AG09309 (cell line): ENCODE data around the gene ZNF365.

Experiments used
- DNase-seq: peaks from one replicate; pipeline ENCODE4 v3.0.0-alpha.2; 2010; ENCODE audit warnings: low read depth
- H3K4me3 ChIP-seq: 2 replicates; pipeline ENCODE4 v1.5.1; 2011; ENCODE audit warnings: mild to moderate bottlenecking, low read depth, low read length, moderate library complexity; ENCODE audit not compliant: control insufficient read depth
- CTCF ChIP-seq: IDR thresholded peaks from 2 replicates; pipeline ENCODE4 v1.5.1; 2011; ENCODE audit warnings: mild to moderate bottlenecking, low read depth, low read length, inconsistent platforms; ENCODE audit not compliant: insufficient read depth, control insufficient read depth; ENCODE audit errors: missing control alignments

Gene ZNF365

GRCh38 chr10:62414359-62414758, 40.2 kb downstream of the ZNF365 start:
- no peak overlapping the region for H3K4me3 ChIP-seq

GRCh38 chr10:62422068-62422590, 48.0 kb downstream of the ZNF365 start:
- no peak overlapping the region for H3K4me3 ChIP-seq
- peak; percentile 56 for DNase-seq
- TF ChIP-seq CTCF = peak; percentile 19

More at GRCh38 chr10:62414359-62414758, 40.2 kb downstream of the ZNF365 start:
- TF ChIP-seq CTCF = no peak
- no peak for DNase-seq

GRCh38 chr10:62424026-62424425, 49.9 kb downstream of the ZNF365 start:
- TF ChIP-seq CTCF = no peak
- H3K4me3 ChIP-seq = no peak overlapping the region
- DNase-seq = no peak

- H3K4me3 ChIP-seq = no peak overlapping the region
- no peak for TF ChIP-seq CTCF
- no peak for DNase-seq
These were observed 51.9 kb downstream of the ZNF365 start for GRCh38 chr10:62426086-62426485.

- no peak for TF ChIP-seq CTCF
- no peak for DNase-seq
- H3K4me3 ChIP-seq = no peak overlapping the region
These were observed 52.4 kb downstream of the ZNF365 start for GRCh38 chr10:62426600-62426999.

GRCh38 chr10:62430881-62431280, 56.7 kb downstream of the ZNF365 start:
- no peak for TF ChIP-seq CTCF
- no peak for DNase-seq
- H3K4me3 ChIP-seq = no peak overlapping the region

GRCh38 chr10:62433181-62433692, 59.1 kb downstream of the ZNF365 start:
- no peak overlapping the region for H3K4me3 ChIP-seq
- DNase-seq = peak; percentile 95
- TF ChIP-seq CTCF = no peak
